GM21529 (cell line): Measurements from ENCODE around the gene MOV10L1.
A peak's percentile ranks its signal among the peaks of the same experiment; 100 is the strongest.
"Not testable (repeated sequence)": the region's sequence is repeated elsewhere in the genome, so short reads cannot be mapped to it uniquely, and the experiment has no call there.

ENCODE experiments used
- ATAC-seq: cut with Tn5 transposase; IDR thresholded peaks from one replicate; pipeline ENCODE4 v1.9.1; 2021; ENCODE audit not compliant: unreplicated experiment

MOV10L1 gene

DNA sequence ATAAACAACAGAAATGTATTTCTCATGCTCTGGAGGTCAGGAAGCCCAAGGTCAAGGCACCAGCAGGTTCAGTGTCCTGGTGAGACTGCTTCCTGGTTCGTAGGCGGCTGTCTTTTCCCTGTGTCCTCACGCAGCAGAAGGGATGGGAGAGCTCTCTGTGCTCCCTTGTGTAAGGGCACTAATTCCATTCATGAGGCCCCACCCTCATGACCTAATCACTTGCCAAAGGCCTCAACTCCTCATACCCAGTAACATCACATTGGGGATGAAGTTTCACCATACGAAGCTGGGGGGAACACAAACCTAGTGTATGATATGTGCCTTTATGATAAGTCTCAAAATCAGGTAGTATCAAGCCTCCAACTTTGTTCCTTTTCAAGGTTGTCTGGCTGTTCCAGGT, 42.1 kb downstream of the MOV10L1 start:
- ATAC-seq = no peak

DNA sequence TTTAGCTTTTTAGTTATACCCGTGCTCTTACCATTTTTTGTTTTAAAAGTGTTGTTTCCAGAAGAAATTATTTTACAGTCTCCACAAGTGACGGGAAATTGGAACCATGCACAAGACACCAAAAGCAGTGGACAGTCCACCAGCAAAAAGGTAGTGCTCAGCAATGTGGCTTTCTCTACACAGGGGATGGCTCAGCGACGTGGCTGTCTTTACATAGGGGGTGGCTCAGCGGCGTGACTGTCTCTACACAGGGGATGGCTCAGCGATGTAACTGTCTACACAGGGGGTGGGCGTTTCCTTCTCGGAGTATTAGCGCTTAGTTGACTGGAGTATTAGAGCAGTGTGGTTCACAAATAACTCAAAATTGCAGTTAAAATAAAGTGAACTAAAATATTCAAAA, 44.7 kb downstream of the MOV10L1 start:
- ATAC-seq = no peak

- ATAC-seq = no peak
Observed at GRCh38 chr22:50136581-50137015, 46.8 kb downstream of the MOV10L1 start.

GRCh38 chr22:50137277-50137676, 47.5 kb downstream of the MOV10L1 start:
- not testable (repeated sequence) for ATAC-seq

DNA sequence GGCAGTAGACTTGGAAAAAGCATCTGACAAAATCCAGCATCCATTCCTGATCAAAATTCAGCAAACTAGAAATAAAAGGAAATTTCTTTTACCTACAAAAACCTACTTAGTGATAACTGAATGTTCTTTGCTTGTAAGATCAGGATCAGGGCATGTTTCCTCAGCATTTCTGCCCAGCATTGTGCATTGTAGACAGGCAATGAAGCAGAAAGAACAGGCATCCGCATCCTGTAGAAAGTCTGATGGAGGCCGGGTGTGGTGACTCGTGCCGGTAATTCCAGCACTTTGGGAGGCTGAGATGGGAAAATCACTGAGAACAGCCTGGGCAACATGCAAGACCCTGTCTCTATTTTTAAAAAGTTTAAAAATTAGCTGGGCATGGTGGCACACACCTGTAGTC, 48.2 kb downstream of the MOV10L1 start:
- no peak for ATAC-seq

DNA sequence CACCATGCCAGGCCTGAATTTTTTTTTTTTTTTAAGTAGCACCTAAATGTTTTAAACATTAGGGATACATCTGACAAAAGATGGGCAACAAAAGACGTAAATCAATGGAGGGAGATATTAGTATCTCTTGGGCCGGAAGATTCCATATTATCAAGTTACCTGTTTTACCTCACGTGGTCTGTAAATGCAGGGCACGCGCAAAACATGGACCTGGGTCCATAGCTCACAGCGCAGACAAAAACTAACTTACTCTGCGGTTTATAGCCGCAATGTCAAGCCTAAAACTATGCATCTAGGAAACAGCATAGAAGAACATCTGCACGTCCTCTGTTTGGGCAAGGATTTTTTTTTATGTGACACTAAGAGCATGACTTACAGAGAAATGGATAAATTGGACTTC, 49.2 kb downstream of the MOV10L1 start:
- no peak for ATAC-seq

DNA sequence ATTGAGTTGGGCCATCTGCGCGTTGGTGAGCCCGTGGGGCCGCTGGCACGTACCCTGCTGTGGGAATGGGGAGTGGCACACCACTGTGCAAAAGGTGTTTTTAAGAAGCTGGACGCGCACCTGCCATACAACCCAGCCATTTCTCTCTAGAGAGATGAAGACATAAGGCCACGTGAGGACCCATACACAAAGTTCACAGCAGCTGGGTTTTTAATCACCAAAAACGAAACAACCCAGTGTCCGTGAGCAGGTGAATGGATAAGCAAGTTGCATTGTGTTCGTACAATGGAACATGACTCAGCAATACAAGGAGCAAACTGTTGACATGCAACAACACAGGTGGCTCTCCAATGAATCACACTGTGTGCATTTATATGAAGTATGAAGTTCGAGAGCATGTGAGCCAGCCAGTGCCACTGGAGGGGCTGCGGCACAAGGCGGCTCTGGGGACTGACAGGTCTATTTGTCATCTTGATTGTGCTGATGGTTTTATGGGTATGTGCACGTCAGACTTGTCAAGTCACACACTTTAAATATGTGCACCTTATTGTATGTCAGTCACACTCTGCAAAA, 50.1 kb downstream of the MOV10L1 start:
- ATAC-seq = no peak

GRCh38 chr22:50140615-50141014, 50.8 kb downstream of the MOV10L1 start:
- ATAC-seq = no peak

DNA sequence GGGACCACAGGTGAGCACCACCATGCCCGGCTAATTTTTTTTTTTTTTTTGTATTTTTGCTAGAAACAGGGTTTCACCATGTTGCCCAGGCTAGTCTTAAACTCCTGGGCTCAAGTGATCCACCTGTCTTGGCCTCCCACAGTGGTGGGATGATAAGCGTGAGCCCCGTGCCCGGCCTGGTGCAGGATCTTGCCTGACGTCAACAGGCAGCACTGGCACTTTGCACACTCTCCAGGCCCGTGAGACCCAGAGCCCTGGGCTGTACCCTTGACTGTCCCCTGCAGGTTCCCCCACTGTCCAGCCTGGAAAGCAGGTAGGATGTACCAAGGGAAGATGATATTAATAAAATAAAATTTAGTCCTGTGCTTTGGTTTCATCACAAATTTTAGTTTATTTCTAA, 51.7 kb downstream of the MOV10L1 start:
- no peak for ATAC-seq

- ATAC-seq = no peak
Observed at GRCh38 chr22:50141891-50142363, 52.1 kb downstream of the MOV10L1 start.

DNA sequence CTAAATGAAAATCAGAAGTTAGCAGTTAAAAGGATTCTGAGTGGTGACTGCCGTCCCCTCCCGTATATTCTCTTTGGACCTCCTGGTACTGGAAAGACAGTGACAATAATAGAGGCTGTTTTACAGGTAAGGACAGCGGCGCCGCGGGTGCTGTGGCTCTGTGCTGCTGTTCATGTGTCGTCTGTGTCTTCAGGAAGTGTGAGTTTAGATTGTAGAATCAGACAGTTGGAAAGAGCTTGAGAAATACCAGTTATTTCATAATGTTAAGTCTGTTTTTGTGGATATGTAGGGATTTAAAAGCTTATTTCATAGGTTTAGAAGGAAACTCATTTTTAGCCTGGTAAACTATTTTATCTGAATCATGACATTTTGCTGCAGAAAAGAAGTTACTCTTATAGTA, 53.3 kb downstream of the MOV10L1 start:
- no peak for ATAC-seq

GRCh38 chr22:50144005-50144614, 54.3 kb downstream of the MOV10L1 start:
- ATAC-seq = no peak

- no peak for ATAC-seq
Observed at GRCh38 chr22:50145721-50146438, 56.1 kb downstream of the MOV10L1 start.

GRCh38 chr22:50146439-50147238, 56.8 kb downstream of the MOV10L1 start:
- ATAC-seq = no peak

DNA sequence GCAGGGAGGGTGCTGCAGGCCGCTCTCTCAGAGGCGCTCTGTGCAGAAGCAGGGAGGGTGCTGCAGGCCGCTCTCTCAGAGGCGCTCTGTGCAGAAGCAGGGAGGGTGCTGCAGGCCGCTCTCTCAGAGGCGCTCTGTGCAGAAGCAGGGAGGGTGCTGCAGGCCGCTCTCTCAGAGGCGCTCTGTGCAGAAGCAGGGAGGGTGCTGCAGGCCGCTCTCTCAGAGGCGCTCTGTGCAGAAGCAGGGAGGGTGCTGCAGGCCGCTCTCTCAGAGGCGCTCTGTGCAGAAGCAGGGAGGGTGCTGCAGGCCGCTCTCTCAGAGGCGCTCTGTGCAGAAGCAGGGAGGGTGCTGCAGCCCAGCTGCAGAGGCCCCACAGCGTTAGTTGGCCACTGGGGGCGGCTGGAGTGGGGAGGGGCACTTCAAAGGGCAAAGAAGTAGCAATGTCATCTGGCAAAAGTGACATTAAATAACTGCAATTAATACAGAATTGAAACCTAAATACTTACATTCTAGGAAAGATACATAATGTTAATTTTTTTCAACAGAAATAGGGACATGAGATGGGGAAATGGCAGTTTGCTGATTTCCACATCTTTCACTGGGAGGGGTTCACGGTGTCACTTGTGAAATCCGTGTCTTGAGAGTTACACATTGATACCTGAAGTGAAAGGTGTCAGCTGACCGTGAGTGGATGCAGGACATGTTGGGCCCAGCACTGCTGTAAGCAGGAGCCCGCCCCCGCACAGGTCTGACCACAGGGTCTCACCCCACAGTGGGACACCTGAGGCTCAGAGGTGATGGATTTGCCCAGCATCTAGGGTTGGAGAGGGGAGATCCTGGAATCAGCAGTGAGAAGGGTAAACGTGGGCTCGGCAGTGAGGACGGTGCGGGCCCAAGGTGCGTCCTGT, 57.7 kb downstream of the MOV10L1 start:
- not testable (repeated sequence) for ATAC-seq

GRCh38 chr22:50148166-50148500, 58.3 kb downstream of the MOV10L1 start:
- ATAC-seq = no peak

- peak; percentile 52 for ATAC-seq
Observed at GRCh38 chr22:50148991-50149721, 59.4 kb downstream of the MOV10L1 start.

- ATAC-seq = no peak
Observed at GRCh38 chr22:50150161-50151129, 60.6 kb downstream of the MOV10L1 start.
